Measurements from ENCODE around the gene SCRT2.
"Not testable (repeated sequence)": the region's sequence is repeated elsewhere in the genome, so short reads cannot be mapped to it uniquely, and the experiment has no call there.

The SCRT2 gene

GRCh38 chr20:675453-676314 lies at the start of gene SCRT2:
SCRT2 (minus strand) TSS chr20:675802; CDS start chr20:675601, 201 bp downstream.
- DNase-seq (ENCODE audit: low read depth in 2 of 2): peak in 1 of 2 donors; percentile 49

GRCh38 chr20:724797-725196 lies 49.2 kb upstream of the SCRT2 start:
- not testable (repeated sequence) for DNase-seq (ENCODE audit: low read depth in 2 of 2)

- DNase-seq (ENCODE audit: low read depth in 2 of 2): no peak
These were observed 48.2 kb upstream of the SCRT2 start for GRCh38 chr20:723756-724155.

- no peak for DNase-seq (ENCODE audit: low read depth in 2 of 2)
These were observed 47.4 kb upstream of the SCRT2 start for GRCh38 chr20:722822-723644.

- no peak for DNase-seq (ENCODE audit: low read depth in 2 of 2)
These were observed 46.3 kb upstream of the SCRT2 start for GRCh38 chr20:721876-722275.

- no peak for DNase-seq (ENCODE audit: low read depth in 2 of 2)
These were observed 44.2 kb upstream of the SCRT2 start for GRCh38 chr20:719816-720215.

GRCh38 chr20:719068-719467 lies 43.5 kb upstream of the SCRT2 start:
- DNase-seq (ENCODE audit: low read depth in 2 of 2): no peak

- DNase-seq (ENCODE audit: low read depth in 2 of 2): no peak
These were observed 42.2 kb upstream of the SCRT2 start for GRCh38 chr20:717832-718231.

GRCh38 chr20:717271-717670 lies 41.7 kb upstream of the SCRT2 start:
- no peak for DNase-seq (ENCODE audit: low read depth in 2 of 2)

GRCh38 chr20:714453-714852 lies 38.9 kb upstream of the SCRT2 start:
- no peak for DNase-seq (ENCODE audit: low read depth in 2 of 2)

GRCh38 chr20:711576-711975 lies 36.0 kb upstream of the SCRT2 start:
- DNase-seq (ENCODE audit: low read depth in 2 of 2): no peak

- no peak for DNase-seq (ENCODE audit: low read depth in 2 of 2)
These were observed 35.3 kb upstream of the SCRT2 start for GRCh38 chr20:710780-711450.

- DNase-seq (ENCODE audit: low read depth in 2 of 2): no peak
These were observed 34.6 kb upstream of the SCRT2 start for GRCh38 chr20:709991-710779.

GRCh38 chr20:709423-709822 lies 33.8 kb upstream of the SCRT2 start:
- DNase-seq (ENCODE audit: low read depth in 2 of 2): no peak

GRCh38 chr20:708956-709355 lies 33.4 kb upstream of the SCRT2 start:
- no peak for DNase-seq (ENCODE audit: low read depth in 2 of 2)

- no peak for DNase-seq (ENCODE audit: low read depth in 2 of 2)
These were observed 32.0 kb upstream of the SCRT2 start for GRCh38 chr20:707451-708110.

GRCh38 chr20:706366-706885 lies 30.8 kb upstream of the SCRT2 start:
- no peak for DNase-seq (ENCODE audit: low read depth in 2 of 2)

- no peak for DNase-seq (ENCODE audit: low read depth in 2 of 2)
These were observed 29.1 kb upstream of the SCRT2 start for GRCh38 chr20:704726-705125.

- no peak for DNase-seq (ENCODE audit: low read depth in 2 of 2)
These were observed 27.8 kb upstream of the SCRT2 start for GRCh38 chr20:703426-703825.

GRCh38 chr20:703006-703405 lies 27.4 kb upstream of the SCRT2 start:
- DNase-seq (ENCODE audit: low read depth in 2 of 2): no peak
